ENCODE measurements around the gene PIPOX.

GRCh38 chr17:29008591-29008990 is 34.4 kb upstream of the PIPOX start:
- TF ChIP-seq CTCF (IDR thresholded peaks at IDR 0.05) (no peak), POLR2A (IDR thresholded peaks at IDR 0.05) (no peak)
